ENCODE measurements around the gene RASAL2. TPM values are rescaled to one million over a fixed set of nuclear protein-coding genes. Genes with fewer than 3 reads are reported as not detected.

Gene RASAL2
- total and polyA plus RNA-seq, 2 donors (not counting 1 experiment from before 2014, with no cell fraction given): 0.12 TPM; not detected in 1

GRCh38 chr1:178165196-178165595, 71.3 kb downstream of the RASAL2 start:
- ATAC-seq (ENCODE audit: low read depth) (no peak), DNase-seq (no peak)
- CTCF ChIA-PET: no interaction called here
- no peak overlapping the region for H3K27ac ChIP-seq (ENCODE audit: low read length in 2 of 2)
- no peaks in the 10 kb centered on the region for H4K20me1 ChIP-seq (ENCODE audit: control insufficient read depth, insufficient read depth, low read length, poor library complexity, severe bottlenecking)
- no peak overlapping the region for H3K9ac ChIP-seq (ENCODE audit: low read length)
- H3K9me3 ChIP-seq (ENCODE audit: control extremely low read depth in 1 of 3, control insufficient read depth in 2 of 3, insufficient read depth in 1 of 3, low read length in 2 of 3): no peaks in the 10 kb centered on the region
- no peak overlapping the region for H3K4me2 ChIP-seq (replicated peaks; ENCODE audit: low read depth, low read length, poor library complexity, severe bottlenecking)
- Mint-ChIP-seq H3K27me3 (no peaks in the 10 kb centered on the region), H3K4me1 (no peaks in the 10 kb centered on the region), H3K9me3 (ENCODE audit: insufficient read depth) (no peaks in the 10 kb centered on the region), H3K27ac (no peak overlapping the region), H3K4me3 (no peak overlapping the region)
- POLR2A ChIA-PET: no interaction called here
- no peaks in the 10 kb centered on the region for H3K4me1 ChIP-seq (ENCODE audit: control insufficient read depth in 2 of 2, insufficient read depth in 2 of 2, low read length in 2 of 2)
- H2AFZ ChIP-seq (ENCODE audit: insufficient read depth, low read depth, low read length, poor library complexity, severe bottlenecking): no peak overlapping the region
- intact Hi-C loops (cut with micrococcal nuclease): no loop called here
- H3K4me3 ChIP-seq (ENCODE audit: control extremely low read depth in 1 of 5, extremely low read depth in 1 of 5, insufficient read depth in 1 of 5, low read depth in 2 of 5, low read length in 4 of 5): no peak overlapping the region
- WGBS (ENCODE audit: insufficient coverage): no CpG with 5 or more reads among the region's 1 CpG
- TF ChIP-seq CTCF (IDR thresholded peaks at IDR 0.05) (no peak), EZH2 (IDR thresholded peaks at IDR 0.05; ENCODE audit: borderline replicate concordance, insufficient read depth, low read depth, low read length, poor library complexity, severe bottlenecking) (no peak)
- no peaks in the 10 kb centered on the region for H3K79me2 ChIP-seq (ENCODE audit: control insufficient read depth, insufficient read depth, low read length)
- no peaks in the 10 kb centered on the region for H3K36me3 ChIP-seq (replicated peaks in 1 of 2; ENCODE audit: control extremely low read depth in 1 of 2, control insufficient read depth in 1 of 2, extremely low read depth in 1 of 2, insufficient read depth in 2 of 2, low read length in 1 of 2)
- H3K27me3 ChIP-seq (replicated peaks in 1 of 4; ENCODE audit: control extremely low read depth in 1 of 4, control insufficient read depth in 3 of 4, insufficient read depth in 4 of 4, low read length in 3 of 4): peaks cover 0 to 4% (median 0%) of the 10 kb centered on the region in 4 experiments

DNA sequence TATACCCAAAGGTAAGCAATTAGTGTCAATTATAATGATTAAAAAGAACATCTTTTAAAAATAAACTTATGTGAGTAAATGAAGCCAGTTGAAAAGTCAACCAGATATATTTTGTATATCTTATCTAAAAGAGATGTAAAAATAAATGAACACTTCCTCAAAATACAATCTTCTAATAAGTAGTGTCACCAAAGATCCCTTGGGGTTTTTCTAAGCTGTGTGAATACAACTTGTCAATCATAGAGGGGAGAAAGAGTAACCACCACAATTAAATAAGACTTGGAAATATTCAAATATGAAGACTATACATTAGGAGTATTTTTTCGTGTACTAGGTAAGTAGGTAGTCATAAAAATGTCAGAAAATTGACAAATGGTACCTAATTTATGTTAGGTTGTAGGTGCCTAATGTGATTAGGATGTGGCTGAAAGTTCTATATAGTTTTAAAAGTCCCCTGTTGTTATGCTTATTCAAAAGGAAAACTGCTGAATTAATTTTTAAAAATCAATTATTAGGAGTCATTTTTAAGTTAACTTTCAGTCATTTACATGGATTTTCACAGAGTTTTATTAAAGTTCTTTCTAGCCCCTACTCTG, 72.6 kb downstream of the RASAL2 start:
- Histone ChIP-seq H3K79me2 (ENCODE audit: control insufficient read depth, insufficient read depth, low read length) (no peaks in the 10 kb centered on the region), H3K27ac (ENCODE audit: low read length in 2 of 2) (no peak overlapping the region), H3K36me3 (replicated peaks in 1 of 2; ENCODE audit: control extremely low read depth in 1 of 2, control insufficient read depth in 1 of 2, extremely low read depth in 1 of 2, insufficient read depth in 2 of 2, low read length in 1 of 2) (no peaks in the 10 kb centered on the region), H2AFZ (ENCODE audit: insufficient read depth, low read depth, low read length, poor library complexity, severe bottlenecking) (no peak overlapping the region), H3K27me3 (replicated peaks in 1 of 4; ENCODE audit: control extremely low read depth in 1 of 4, control insufficient read depth in 3 of 4, insufficient read depth in 4 of 4, low read length in 3 of 4) (peaks cover 0 to 4% (median 0%) of the 10 kb centered on the region in 4 experiments), H3K4me1 (ENCODE audit: control insufficient read depth in 2 of 2, insufficient read depth in 2 of 2, low read length in 2 of 2) (no peaks in the 10 kb centered on the region), H3K9ac (ENCODE audit: low read length) (no peak overlapping the region), H4K20me1 (ENCODE audit: control insufficient read depth, insufficient read depth, low read length, poor library complexity, severe bottlenecking) (no peaks in the 10 kb centered on the region), H3K4me2 (replicated peaks; ENCODE audit: low read depth, low read length, poor library complexity, severe bottlenecking) (no peak overlapping the region), H3K9me3 (ENCODE audit: control extremely low read depth in 1 of 3, control insufficient read depth in 2 of 3, insufficient read depth in 1 of 3, low read length in 2 of 3) (no peaks in the 10 kb centered on the region), H3K4me3 (ENCODE audit: control extremely low read depth in 1 of 5, extremely low read depth in 1 of 5, insufficient read depth in 1 of 5, low read depth in 2 of 5, low read length in 4 of 5) (no peak overlapping the region)
- H3K27me3 Mint-ChIP-seq: peaks cover 5% of the 10 kb centered on the region
- TF ChIP-seq CTCF (IDR thresholded peaks at IDR 0.05) (no peak), EZH2 (IDR thresholded peaks at IDR 0.05; ENCODE audit: borderline replicate concordance, insufficient read depth, low read depth, low read length, poor library complexity, severe bottlenecking) (no peak)
- no peaks in the 10 kb centered on the region for H3K9me3 Mint-ChIP-seq (ENCODE audit: insufficient read depth)
- ATAC-seq (ENCODE audit: low read depth) (no peak), DNase-seq (no peak)
- WGBS (ENCODE audit: insufficient coverage): no CpG with 5 or more reads among the region's 1 CpG
- no peaks in the 10 kb centered on the region for H3K4me1 Mint-ChIP-seq
- H3K27ac Mint-ChIP-seq: no peak overlapping the region
- ChIA-PET CTCF (no interaction called here), POLR2A (no interaction called here)
- H3K4me3 Mint-ChIP-seq: no peak overlapping the region
- intact Hi-C loops (cut with micrococcal nuclease): no loop called here
